Activated B cell treated with CpG ODN at 0.5 μM for 24 hours (primary cell): ENCODE data around the gene UBE2E2. TPM values are rescaled to one million over a fixed set of nuclear protein-coding genes. Genes with fewer than 3 reads are reported as not detected.

Experiments
- ATAC-seq: fragments of 200-7000 bp; cut with Tn5 transposase; one replicate; pipeline ENCODE4 v1.10.0; 2021; ENCODE audit warnings: low read depth, mild to moderate bottlenecking, moderate library complexity
- CTCF ChIA-PET: fragments of 350-600 bp; sonication (Branson Sonifier 250); formaldehyde crosslinking; loops from one replicate; lab custom pipeline; 2021; ENCODE audit warnings: antibody characterized with exemption; lab: Charles Lee
- POLR2A ChIA-PET: fragments of 350-600 bp; sonication (Branson Sonifier 250); formaldehyde crosslinking; loops from one replicate; lab custom pipeline; 2021; ENCODE audit warnings: antibody characterized with exemption; lab: Charles Lee
- DNase-seq: peaks from one replicate; pipeline ENCODE4 v3.0.0; 2022
- H3K27ac Mint-ChIP-seq: one replicate; pipeline ENCODE4 v1.8.0; 2020; ENCODE audit warnings: mixed read lengths
- H3K27me3 Mint-ChIP-seq: one replicate; pipeline ENCODE4 v1.8.0; 2021; ENCODE audit warnings: mixed read lengths
- H3K36me3 Mint-ChIP-seq: one replicate; pipeline ENCODE4 v1.8.0; 2021; ENCODE audit warnings: low read depth, mixed read lengths
- H3K4me1 Mint-ChIP-seq: one replicate; pipeline ENCODE4 v1.8.0; 2021; ENCODE audit warnings: mixed read lengths
- H3K4me3 Mint-ChIP-seq: one replicate; pipeline ENCODE4 v1.8.0; 2020; ENCODE audit warnings: mild to moderate bottlenecking, mixed read lengths
- H3K9me3 Mint-ChIP-seq: one replicate; pipeline ENCODE4 v1.8.0; 2020; ENCODE audit warnings: mixed read lengths
- intact Hi-C: fragments of 100-400 bp; cut with micrococcal nuclease; formaldehyde crosslinking; loops from one replicate; pipeline ENCODE4 v1.15.1; 2024
- total RNA-seq: library from RNA; stranded (reverse); gene quantifications from 2 replicates; pipeline ENCODE4 v1.2.3, GENCODE V29; 2022
- TF ChIP-seq, protein P1 (sequence below): fragments of 200-600 bp; IDR thresholded peaks from one replicate; pipeline ENCODE4 v1.8.0; 2022; ENCODE audit warnings: antibody characterized with exemption, mild to moderate bottlenecking

UBE2E2 gene
- total RNA-seq, 1 donor from 2014 or later: 48.5 TPM

DNA sequence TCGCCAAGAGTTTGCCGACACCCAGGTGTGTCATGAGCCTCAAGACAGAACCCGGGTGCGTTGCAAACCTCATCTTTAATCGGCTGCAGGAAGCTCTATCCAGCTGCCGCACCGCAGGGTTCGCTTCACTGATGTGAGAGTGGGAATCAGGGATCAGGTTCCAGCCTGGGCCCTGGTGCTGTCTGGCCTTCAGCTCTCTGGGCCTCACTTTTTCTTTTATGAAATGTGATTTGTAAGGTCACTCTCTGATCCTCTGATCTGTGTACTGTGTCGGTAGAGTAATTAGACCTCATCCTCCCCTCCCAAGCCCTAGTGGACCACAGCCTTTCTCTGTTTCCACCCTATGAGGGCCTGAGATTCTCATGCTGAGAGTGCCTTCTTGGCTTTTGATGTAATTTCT is 399.8 kb downstream of the UBE2E2 start:
- Mint-ChIP-seq H3K27me3 (no peaks in the 10 kb centered on the region), H3K4me1 (no peaks in the 10 kb centered on the region), H3K4me3 (no peak overlapping the region), H3K27ac (no peak overlapping the region), H3K36me3 (peaks cover 1% of the 10 kb centered on the region), H3K9me3 (no peaks in the 10 kb centered on the region)
- ATAC-seq (no peak), DNase-seq (no peak)
- TF ChIP-seq, protein P1, sequence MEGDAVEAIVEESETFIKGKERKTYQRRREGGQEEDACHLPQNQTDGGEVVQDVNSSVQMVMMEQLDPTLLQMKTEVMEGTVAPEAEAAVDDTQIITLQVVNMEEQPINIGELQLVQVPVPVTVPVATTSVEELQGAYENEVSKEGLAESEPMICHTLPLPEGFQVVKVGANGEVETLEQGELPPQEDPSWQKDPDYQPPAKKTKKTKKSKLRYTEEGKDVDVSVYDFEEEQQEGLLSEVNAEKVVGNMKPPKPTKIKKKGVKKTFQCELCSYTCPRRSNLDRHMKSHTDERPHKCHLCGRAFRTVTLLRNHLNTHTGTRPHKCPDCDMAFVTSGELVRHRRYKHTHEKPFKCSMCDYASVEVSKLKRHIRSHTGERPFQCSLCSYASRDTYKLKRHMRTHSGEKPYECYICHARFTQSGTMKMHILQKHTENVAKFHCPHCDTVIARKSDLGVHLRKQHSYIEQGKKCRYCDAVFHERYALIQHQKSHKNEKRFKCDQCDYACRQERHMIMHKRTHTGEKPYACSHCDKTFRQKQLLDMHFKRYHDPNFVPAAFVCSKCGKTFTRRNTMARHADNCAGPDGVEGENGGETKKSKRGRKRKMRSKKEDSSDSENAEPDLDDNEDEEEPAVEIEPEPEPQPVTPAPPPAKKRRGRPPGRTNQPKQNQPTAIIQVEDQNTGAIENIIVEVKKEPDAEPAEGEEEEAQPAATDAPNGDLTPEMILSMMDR: no peak
- ChIA-PET POLR2A (no interaction called here), CTCF (no interaction called here)
- intact Hi-C loops: no loop called here

- ATAC-seq (no peak), DNase-seq (no peak)
- H3K27me3 Mint-ChIP-seq: no peaks in the 10 kb centered on the region
- intact Hi-C loops: no loop called here
- TF ChIP-seq, protein P1: no peak
- no peak overlapping the region for H3K4me3 Mint-ChIP-seq
- POLR2A ChIA-PET: no interaction called here
- H3K9me3 Mint-ChIP-seq: no peaks in the 10 kb centered on the region
- H3K27ac Mint-ChIP-seq: no peak overlapping the region
- peaks cover 9% of the 10 kb centered on the region for H3K4me1 Mint-ChIP-seq
- CTCF ChIA-PET: no interaction called here
- no peaks in the 10 kb centered on the region for H3K36me3 Mint-ChIP-seq
Observed at GRCh38 chr3:23607184-23607847, 404.2 kb downstream of the UBE2E2 start.

GRCh38 chr3:23608650-23609049 is 405.5 kb downstream of the UBE2E2 start:
- ChIA-PET POLR2A (no interaction called here), CTCF (no interaction called here)
- TF ChIP-seq, protein P1: no peak
- no peaks in the 10 kb centered on the region for H3K27me3 Mint-ChIP-seq
- intact Hi-C loops: no loop called here
- DNase-seq (no peak), ATAC-seq (no peak)
- no peaks in the 10 kb centered on the region for H3K9me3 Mint-ChIP-seq
- H3K4me1 Mint-ChIP-seq: peaks cover 12% of the 10 kb centered on the region
- no peaks in the 10 kb centered on the region for H3K36me3 Mint-ChIP-seq
- H3K27ac Mint-ChIP-seq: no peak overlapping the region
- H3K4me3 Mint-ChIP-seq: no peak overlapping the region

GRCh38 chr3:23611737-23612295 is 408.7 kb downstream of the UBE2E2 start:
- Mint-ChIP-seq H3K9me3 (no peaks in the 10 kb centered on the region), H3K36me3 (no peaks in the 10 kb centered on the region), H3K27me3 (no peaks in the 10 kb centered on the region), H3K4me1 (peaks cover 26% of the 10 kb centered on the region), H3K4me3 (peak overlapping the region; percentile 66), H3K27ac (peak overlapping the region; percentile 39)
- DNase-seq (no peak), ATAC-seq (peak; percentile 34)
- ChIA-PET POLR2A (no interaction called here), CTCF (no interaction called here)
- intact Hi-C loops: no loop called here
- TF ChIP-seq, protein P1: no peak

- POLR2A ChIA-PET: no interaction called here
- DNase-seq (no peak), ATAC-seq (no peak)
- peaks cover 32% of the 10 kb centered on the region for H3K4me1 Mint-ChIP-seq
- TF ChIP-seq, protein P1: no peak
- intact Hi-C loops: no loop called here
- no peaks in the 10 kb centered on the region for H3K27me3 Mint-ChIP-seq
- peak overlapping the region; percentile 66 for H3K4me3 Mint-ChIP-seq
- CTCF ChIA-PET: no interaction called here
- no peaks in the 10 kb centered on the region for H3K36me3 Mint-ChIP-seq
- no peaks in the 10 kb centered on the region for H3K9me3 Mint-ChIP-seq
- peak overlapping the region; percentile 39 for H3K27ac Mint-ChIP-seq
Observed at GRCh38 chr3:23612296-23612891, 409.3 kb downstream of the UBE2E2 start.
